Fibroblast of the conjunctiva (primary cell): ENCODE results near the gene MYO1D.
"Not testable (repeated sequence)": the region's sequence is repeated elsewhere in the genome, so short reads cannot be mapped to it uniquely, and the experiment has no call there.

ENCODE experiments used
- DNase-seq: peaks from one replicate; pipeline ENCODE4 v3.0.0-alpha.2; 2010; ENCODE audit warnings: low read depth

Gene MYO1D

DNA sequence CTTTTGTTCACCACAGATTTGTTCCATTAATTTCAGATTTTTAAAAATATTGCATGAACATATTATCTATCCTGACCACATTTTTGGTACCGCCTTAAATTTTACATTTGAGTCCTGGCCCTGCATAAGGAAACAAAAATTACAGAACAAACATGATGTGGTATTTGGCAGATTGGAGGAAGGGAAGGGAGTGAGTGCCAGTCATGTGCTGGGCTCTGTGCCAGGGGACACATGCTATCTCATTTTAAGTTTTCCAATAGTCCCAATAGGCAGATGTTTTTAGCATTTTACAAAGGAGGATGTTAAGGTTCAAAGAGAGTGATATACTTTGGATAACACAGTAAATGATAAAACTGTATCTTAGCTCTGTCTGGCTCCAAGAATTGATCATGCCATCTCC, 205.0 kb downstream of the MYO1D start:
- DNase-seq, result no peak

DNA sequence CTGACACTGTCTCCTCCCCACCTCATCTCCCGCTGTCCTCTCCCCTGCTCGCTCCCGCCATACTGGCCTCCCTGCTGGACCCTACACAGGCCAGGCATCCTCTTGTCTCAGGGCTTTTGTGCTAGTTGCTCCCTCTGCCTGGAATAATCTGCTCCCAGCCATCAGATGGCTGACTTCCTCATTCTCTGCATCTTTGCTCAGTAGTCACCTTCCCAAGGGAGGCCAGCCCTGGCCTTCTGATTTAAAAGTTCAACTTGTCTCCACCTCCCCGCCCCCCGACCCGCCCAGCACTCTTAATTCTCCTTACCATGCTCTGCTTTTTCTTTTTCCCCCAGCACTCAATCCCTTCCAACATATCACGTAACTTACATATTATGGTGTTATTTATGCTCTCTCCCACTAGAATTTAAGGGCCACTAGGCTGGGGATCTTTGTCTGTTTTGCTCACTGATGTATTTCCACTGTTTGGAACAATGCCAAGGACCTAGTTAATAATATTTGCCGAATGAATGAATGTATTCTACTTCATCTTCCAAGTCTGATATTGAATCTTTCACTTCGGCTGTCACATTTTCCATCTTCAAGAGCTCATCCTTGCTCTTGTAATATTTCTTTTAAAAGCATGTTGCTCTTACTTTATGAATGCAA, 211.9 kb downstream of the MYO1D start:
- DNase-seq, result no peak

DNA sequence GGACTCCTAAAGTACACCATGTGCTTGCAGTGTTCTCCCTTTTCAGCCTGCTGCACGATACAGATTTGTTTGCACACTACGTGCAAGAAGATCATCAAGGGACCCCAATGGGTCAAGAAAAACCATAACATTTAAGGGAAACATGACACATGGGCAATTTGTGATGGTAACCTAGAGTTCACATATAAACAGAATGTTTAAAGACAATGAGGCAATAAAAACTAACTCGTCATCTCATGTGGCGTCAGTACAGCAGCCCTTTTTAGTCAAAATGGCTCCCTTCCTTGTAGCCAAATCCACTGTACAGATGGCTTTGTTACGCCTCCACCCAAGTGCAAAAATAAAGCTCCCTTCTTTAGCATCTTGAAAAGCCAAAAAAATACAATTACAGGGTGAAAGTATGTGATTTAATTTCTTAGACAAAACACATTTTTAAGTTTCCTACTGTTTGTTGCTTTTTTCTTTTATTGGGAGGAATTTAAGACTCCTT, 216.4 kb downstream of the MYO1D start:
- DNase-seq, result no peak

DNA sequence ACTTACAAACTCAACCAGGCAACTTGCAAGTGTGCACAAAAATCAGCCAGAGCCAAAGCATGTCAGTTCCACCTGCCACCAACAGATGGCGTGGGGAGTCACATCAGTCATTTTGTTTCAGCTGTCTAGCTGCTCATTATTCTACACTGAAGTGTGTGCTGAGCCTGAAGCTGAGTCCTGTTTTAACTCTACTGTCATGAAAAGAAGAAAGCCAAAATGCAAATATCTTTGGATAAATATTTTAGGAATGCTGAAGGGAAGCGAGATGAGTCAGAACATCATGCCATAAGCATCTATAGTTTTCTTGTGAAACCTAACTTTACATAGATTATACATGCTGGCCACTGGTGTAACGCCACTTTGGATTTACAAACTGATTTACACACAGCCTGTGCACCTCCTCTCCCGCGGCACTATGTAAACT, 217.5 kb downstream of the MYO1D start:
- peak; percentile 31 for DNase-seq

DNA sequence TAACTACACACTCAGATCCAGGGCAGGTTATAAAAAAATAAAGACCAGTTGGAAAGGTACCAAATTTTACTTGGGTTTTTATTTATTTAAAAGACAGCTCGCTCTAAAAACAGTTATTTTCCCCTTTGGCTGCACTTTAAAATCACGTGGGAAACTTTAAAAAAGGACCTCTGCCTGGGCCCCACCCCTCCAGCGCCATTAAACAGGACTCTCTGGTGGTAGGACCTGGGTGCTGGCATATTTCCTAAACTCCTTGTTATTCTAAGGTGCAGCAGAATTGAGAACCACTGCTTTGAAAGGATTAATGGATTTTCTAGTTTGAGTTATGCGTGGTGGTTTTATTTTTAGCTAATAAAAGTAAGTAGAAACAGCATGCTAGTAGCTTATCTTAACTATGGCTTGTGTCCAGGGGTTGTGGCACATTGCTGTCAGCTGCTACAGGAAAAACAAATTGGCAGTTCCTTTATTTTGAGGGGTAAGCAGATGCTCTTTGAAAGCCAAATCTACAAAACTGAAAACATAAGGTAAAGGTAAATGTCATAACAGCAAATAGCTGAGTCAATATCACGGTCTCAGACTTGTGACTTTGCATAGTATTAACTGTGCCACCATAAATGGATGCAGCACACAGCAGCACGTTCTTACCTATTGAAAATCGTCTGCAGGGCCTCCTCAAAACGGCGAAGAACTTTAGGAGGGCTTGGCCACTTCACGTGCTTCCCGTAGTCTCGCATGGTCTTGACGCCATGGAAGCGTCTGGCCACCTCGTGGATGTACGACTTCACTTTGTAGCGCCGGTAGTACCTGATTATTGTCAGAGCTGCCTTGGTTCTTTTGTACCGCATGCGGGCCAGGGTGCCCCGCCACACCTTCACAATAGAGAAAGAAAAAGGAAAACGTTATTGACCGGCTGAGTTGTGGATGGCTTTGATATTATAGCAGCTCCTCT, 218.2 kb downstream of the MYO1D start:
- DNase-seq, result no peak

DNA sequence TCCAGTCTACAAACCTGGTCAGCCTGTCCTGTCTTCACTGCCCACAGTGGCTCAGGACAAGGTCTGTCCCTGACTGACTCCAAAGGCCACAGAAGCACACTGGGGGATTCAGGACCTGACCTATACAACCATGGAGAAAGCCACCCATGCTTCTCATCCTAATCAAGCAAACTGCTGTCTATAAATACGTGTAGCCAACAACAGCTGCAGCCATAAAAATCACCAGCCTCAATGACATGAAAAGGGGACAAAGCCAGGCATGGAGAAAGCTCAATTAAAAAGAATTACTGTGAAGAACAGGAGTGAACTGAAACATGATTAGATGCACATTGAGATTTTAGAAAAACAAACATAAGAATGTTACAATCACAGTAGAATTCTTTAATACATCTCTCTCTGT, 220.0 kb downstream of the MYO1D start:
- no peak for DNase-seq

DNA sequence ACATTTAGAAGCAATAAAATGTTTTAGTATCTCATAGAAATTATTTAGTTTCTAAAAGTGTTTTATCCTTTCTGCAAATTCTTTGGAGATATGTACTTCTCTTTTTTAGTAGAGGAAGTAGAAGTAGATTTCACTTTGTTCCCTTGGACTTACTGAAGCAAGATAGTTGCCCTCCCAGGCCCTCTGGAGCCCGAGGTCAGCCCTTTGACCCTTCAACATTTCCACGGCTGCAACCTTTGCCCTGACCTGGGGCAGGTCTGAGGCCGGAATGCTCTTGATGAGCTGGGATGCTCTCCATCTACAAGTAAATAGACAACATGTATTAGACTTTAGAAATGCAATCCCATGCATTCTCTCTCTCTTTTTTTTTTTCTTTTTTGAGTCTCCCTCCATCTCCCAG, 222.6 kb downstream of the MYO1D start:
- no peak for DNase-seq

DNA sequence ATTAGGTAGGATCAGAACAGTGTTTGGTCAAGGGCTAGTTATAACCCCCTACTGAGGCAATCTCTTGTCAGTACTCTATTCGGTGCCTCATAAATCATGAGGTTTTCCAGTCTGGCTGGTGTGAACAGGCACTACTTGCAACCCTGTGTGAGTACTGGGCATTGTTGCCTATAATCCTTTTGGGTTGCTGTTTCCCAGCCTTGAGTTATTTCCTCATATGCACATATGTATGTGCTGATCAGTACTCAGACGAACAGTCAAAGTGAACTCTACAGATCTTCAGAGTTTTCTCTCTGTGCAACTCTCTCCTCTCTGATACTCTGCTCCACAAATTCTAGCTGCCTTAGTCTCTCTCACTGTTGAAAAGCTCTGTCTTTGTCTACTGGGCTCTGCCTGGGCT, 225.8 kb downstream of the MYO1D start:
- no peak for DNase-seq

DNA sequence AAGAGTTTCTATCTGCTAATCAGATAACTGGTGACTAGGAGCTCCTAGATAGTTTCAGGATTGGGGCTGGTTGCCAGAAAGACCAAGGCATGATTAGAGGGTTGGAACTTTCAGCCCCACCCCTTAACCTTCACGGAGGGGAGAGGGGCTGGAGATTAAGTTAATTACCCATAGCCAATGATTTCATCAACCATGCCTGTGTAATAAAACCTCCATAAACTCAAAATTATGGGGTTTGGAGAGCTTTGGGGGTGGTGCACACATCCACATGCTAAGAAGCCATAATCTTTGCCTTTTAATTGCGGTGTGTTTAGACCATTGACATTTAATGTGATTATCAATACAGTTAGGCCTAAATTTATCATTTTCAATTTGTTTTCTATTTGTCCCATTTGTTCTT, 228.5 kb downstream of the MYO1D start:
- DNase-seq, result no peak

DNA sequence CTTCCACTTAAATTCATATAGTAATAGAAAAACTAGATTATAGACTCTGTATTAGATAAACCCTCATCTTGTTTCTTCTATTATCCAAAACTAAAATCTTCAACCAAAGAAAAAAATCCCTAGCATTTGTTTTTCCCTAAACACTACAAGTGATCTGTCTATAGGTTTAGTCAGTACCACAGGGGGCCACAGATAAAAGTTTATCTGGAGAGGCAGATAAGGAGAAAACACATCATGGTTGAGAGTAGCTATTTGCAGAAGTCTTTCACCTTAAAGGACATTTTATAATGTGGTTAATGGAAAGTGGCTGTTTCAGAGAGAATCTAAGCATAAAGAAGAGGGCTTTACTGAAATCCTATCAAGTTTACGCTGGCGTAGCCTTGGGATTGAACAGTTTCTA, 230.0 kb downstream of the MYO1D start:
- no peak for DNase-seq

DNA sequence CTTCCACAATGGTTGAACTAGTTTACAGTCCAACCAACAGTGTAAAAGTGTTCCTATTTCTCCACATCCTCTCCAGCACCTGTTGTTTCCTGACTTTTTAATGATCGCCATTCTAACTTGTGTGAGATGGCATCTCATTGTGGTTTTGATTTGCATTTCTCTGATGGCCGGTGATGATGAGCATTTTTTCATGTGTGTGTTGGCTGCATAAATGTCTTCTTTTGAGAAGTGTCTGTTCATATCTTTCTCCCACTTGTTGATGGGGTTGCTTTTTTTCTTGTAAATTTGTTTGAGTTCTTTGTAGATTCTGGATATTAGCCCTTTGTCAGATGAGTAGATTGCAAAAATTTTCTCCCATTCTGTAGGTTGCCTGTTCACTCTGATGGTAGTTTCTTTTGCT, 235.4 kb downstream of the MYO1D start:
- DNase-seq, result not testable (repeated sequence)

DNA sequence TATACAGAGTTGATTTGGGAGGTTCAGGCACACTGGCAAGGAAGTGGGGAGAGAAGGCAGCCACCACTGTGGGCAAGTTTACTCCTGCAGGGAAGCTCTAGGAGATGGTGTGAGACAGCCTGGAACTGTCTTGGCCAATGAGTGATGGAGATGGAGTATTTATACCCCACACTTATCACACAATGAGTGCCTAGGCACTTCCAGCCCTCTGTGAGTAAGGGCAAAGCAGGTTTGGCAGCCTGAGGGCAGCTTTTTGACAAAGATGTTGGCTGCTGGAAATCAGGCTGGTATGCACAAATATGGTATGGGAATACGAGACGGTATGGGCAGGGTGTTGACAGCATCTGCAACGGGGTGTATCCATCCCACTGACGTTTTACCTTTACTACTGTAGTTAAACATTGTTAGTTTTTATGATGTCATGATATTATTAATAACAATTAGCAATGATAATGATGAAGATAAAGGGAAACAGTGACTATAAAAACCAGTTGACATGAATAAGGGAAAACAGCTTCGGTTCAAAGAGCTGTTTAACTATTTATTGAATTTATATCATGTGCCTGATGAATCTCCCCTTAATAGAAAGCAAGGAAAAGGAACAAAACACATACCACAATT, 240.2 kb downstream of the MYO1D start:
- DNase-seq, result no peak

DNA sequence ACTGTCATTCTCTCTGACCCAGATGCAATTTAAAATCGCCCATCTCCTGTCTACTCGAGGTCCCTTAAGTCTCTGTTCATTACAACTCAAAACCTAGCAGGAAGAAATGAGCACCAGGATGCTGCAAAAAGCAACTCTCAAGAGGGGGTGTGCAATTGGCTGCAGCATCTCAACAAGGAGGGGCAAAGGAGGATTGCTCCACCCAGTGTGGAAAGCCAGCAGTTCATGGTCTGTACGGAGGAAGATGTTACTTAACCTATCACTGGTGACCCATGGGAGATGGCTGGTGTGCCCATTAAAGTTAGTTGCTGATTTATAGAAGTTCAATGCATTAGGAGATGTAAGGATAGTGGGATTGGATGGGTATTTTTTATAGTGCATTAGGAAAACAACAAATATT, 242.8 kb downstream of the MYO1D start:
- DNase-seq, result no peak

DNA sequence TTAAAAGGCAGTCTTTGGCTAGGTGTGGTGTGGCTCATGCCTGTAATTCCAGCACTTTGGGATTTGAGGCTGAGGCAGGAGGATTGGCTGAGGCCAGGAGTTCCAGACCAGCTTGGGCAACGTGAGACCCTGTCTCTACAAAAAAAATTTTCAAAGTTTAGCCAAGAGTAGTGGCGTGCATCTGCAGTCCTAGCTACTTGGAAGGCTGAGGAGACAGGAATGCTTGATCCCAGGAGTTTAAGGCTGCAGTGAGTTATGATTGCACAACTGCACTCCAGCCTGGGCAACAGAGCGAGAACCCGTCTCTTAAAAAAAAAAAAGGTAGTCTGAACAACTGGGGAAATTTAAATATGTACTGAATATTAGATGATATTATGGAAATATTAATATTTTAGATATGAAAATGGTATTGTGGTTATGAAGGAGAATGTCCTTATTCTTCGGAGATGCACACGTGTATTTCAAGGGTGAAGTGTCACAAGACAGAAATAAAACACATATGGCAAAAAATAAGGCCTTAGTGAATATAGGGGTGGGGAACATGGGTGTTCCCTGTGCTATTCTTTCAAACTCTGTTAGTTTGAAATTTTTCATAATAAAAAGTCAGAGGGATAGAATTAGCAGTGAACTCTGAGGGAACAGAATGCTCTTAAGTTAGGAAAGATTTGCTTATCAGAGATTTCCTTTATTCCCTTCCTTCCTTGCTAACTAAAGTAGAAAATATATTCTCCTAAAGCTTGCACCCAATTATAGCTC, 245.4 kb downstream of the MYO1D start:
- DNase-seq, result no peak

DNA sequence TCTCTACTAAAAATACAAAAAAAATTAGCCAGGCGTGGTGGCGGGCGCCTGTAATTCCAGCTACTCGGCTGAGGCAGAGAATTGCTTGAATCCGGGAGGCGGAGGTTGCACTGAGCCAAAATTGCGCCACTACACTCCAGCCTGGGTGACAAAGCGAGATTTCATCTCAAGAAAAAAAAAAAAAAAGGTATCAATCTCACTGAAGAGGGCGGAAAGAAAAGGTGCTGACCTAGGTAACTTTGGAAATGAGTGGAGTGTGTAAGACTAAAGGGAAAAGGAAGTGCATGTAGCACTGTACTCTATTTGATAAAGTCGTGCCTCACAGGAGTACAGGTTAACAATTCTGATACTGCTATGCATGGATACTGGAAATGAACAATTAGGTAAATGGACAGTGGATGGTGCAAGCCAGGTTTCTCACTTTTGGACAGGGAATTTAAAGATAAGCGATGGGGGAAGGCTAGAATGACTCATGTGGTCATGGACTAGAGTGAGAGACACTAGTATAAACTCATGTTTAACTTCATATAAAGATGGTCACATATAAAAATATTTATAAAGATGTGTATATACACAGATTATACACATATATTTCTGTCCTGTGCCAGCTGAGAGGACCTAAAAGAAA, 247.2 kb downstream of the MYO1D start:
- no peak for DNase-seq

DNA sequence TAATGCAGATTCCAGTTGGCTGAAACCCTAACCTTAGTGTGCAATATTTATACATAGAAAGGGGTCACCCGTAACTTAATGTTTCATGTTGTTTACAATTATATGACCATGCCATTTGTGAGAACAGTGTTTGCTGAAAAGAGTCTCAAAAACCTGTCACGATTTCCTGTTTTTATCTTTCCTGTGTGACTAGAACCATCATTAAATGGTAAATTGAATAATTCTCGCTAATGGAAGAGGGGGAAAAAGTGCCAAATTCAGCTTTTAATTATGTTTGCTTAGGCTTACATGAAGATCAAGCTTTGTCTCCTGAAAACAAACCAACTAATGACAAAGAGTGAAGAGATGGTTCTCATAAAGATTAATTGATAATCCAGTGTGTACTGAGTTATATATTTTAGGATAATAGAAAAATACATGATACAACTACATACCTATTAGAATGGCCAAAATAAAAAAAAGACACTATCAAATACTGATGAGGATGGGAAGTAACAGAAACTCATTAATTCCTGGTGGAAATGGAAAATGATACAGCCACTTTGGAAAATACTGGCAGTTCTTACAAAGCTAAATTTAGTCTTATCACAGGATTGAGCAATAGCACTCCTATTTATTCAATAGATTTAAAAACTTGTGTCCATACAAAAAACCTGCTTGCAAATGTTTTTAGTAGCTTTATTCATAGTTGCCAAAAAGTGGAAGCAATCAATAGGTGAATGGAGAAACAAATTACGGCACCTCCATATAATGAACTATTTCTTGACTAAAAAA, 248.5 kb downstream of the MYO1D start:
- DNase-seq, result no peak

DNA sequence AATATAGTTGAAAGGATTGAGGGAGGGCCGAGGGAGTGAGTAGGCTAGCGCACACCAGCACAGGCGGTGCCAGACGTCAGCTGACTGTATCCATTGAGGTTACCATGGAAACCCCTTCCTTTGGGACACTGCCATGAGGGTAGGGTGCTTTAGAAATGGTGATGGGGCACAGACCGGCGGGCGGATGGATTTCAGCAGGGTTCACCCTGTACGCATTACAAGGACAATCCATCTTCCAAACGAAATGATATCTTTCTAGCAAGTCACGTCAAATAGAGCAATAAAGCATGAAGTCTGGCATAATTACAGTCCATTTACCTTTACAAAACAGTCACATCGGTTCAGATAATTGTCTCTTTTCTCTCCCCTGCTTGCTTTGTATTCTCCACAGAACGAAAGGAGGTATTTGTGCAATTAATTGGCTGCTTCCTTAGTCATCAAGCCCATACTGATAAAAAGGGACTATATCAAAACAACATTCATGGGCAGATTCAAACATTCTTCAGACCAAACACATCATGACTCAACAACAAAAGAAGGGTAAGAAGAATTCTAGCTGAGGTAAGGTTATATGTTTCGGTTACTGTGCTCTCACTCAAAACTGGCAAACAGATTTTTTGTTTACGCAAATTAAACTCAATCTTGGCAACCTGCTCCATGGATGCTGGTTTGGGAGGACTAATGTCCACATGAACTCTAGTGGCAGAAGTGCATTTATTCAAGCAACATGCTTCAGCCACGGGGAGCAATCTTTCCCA, 249.5 kb downstream of the MYO1D start:
- DNase-seq, result no peak

DNA sequence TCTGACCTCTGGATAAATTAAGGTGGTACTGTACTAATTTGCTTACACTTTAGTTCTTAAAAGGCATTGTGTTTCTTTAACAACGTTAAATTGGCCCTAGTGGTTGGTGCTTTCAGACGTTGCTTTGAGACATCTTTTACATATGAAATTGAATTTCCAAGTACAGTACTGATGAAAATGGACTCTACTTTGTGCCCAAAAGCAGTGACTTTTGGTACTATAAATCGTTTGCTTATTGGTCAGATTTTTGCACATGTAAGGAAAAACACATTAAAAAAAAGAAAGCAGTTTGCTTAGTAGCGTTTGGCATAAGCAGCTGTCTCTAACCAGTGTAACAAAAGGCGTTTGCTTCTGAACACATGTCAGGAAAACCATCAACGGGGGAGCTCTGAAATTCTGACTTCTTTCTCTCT, 250.5 kb downstream of the MYO1D start:
- no peak for DNase-seq

DNA sequence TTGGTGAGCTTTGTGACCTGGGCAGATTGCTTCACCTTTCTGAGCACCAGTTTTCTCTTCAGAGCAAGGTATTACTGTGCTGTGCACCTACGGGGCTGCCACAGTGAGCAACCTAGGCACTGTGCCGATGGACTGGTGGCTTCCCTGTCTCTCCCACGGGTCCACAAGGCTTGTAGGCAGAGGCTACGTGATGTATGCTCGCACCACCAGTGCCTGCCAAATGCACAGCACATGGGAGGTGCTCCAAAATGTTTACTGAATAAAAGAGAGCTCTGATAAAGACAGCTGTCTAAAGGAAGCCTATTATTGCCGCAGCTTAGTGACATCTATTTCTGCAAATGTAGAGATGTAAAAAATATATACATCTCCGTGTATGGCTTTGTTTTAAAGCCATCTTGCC, 251.0 kb downstream of the MYO1D start:
- DNase-seq, result no peak

DNA sequence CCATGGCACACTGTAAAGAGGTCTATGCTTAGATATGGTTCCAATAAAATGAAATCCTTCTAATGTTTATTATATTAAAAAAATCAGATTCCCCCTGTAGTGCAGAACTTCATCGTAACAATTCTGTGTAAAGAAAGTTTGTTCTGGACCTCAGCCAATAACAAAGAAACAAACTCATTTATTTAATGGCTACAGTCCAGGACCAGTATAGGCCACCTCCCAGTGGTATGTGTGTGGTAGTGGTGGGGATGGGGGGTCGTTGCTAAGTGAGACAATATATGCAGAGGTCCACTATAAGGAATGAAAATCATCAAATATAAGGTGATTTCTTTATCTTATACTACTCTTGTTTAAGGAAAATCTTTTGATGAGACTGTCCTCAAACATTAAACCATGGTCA, 253.7 kb downstream of the MYO1D start:
- DNase-seq, result no peak
